ENCODE results near the gene WDR41.
"Not testable (repeated sequence)": the region's sequence is repeated elsewhere in the genome, so short reads cannot be mapped to it uniquely, and the experiment has no call there.

WDR41 gene

DNA sequence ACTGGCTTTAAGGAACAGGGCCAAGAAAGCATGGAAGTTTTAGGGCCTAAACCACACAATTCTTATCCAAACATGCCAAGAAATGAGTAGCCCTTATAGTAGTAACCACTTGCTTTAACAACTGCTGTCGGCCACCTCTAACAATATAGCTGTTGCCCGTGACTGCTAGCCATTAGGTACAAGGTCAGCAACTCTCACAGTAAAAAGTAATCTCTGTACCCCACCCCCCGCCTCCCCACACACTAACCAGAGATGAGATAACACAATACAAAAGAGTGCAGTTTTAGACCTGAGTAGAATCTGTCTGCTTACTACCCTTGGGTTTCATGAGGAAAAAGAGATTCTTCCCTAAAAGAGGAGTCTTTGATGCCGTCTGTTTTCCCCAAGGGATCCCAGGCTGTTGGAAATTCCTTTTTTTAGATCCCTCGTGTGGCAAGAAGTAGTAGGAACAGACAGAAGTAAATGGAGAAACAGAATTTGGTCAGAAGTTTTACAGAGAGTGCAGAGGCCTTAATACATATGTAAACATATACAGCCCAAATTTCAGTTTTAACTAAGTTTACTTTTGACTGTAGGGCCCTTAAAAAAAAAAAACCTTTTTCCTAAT, 94.3 kb downstream of the WDR41 start:
- Histone ChIP-seq H3K36me3 (ENCODE audit: control insufficient read depth, insufficient read depth, low read length) (no peaks in the 10 kb centered on the region), H3K27me3 (ENCODE audit: control insufficient read depth, insufficient read depth, low read length) (no peaks in the 10 kb centered on the region), H3K9ac (ENCODE audit: low read depth, low read length) (no peak overlapping the region), H3K9me3 (ENCODE audit: control insufficient read depth, insufficient read depth, low read length) (no peaks in the 10 kb centered on the region), H3K4me1 (ENCODE audit: control insufficient read depth, insufficient read depth, low read length) (no peaks in the 10 kb centered on the region), H3K4me3 (ENCODE audit: low read depth, low read length) (no peak overlapping the region)

DNA sequence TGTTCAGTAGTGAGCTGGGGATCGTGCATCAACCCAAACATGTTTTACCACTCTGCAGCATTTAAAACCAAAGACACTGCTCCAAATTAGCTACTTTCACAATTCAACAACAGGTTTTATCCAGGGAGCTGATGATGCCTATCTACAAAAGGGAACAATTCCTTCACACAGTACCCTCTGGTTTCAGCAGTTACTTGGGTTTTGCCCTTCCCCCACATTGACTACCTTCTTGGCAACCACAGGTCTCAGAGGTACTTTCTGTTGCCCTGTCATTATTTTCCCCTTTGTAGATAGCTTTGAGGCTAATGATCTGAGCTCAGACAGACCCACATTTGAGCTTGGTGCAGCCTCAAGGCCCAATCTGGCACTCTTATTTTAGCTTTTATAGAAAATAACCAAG, 96.1 kb downstream of the WDR41 start:
- H3K4me3 ChIP-seq (ENCODE audit: low read depth, low read length) = no peak overlapping the region

DNA sequence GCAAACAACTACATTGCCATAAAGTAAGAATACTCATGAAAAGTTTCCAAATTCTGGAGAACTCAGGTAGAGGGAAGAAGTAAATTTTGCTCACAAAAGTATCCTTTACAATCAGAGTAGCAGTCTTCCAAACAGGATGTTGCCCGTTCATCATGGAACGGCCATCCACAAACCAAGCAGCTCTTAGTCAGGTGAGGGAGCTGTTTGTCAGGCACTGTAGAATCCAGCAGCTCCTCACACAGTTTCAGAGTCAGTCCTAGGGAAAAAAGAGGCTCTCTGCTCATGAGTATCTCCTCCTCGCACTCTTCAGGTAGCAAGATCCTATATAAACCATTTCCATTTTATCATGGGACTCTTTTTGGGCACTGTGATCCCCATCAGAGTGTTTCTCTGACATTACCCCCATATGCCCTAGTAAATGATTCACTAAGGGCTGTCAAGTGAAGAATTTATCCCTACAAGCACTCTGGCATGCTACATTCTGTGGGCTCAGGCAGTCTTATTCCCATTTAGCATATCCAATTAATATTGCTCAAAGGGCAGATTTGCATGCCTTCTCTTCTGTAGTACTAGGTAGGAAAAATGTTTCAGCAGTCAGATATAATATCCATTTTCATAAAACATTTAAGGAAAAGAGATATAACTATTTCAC, 97.9 kb downstream of the WDR41 start:
- H3K4me1 ChIP-seq (ENCODE audit: control insufficient read depth, insufficient read depth, low read length) = no peaks in the 10 kb centered on the region

More for the DNA sequence above, 96.1 kb downstream of the WDR41 start:
- Histone ChIP-seq H3K9me3 (ENCODE audit: control insufficient read depth, insufficient read depth, low read length) (no peaks in the 10 kb centered on the region), H3K36me3 (ENCODE audit: control insufficient read depth, insufficient read depth, low read length) (no peaks in the 10 kb centered on the region), H3K4me1 (ENCODE audit: control insufficient read depth, insufficient read depth, low read length) (no peaks in the 10 kb centered on the region), H3K9ac (ENCODE audit: low read depth, low read length) (no peak overlapping the region), H3K27me3 (ENCODE audit: control insufficient read depth, insufficient read depth, low read length) (no peaks in the 10 kb centered on the region)

DNA sequence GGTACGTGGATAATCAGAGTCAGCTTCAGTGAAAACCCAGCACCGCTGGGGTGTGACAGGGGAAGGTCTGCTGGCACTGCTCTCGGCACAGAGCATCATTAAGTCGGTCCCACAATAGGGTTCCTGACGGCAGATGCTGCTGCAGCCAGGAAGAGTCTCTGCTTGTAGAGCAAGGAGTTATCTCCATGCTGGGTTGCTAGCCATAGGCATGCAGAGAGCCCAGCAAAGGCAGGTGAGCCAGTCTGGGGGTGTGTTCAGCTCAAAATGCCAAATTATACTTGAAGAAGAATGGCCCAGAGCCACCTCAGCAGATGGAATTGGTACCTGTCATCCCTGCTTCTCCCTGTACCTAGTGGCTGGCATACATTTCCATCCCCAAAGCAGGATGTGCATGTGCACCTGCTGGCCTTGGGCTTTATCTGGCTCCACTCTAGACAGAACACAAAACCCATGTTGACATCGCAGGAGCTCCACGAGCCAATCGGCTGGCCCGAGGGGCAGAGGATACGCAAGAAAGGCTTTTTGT, 100.8 kb downstream of the WDR41 start:
- Histone ChIP-seq H3K4me1 (ENCODE audit: control insufficient read depth, insufficient read depth, low read length) (no peaks in the 10 kb centered on the region), H3K9me3 (ENCODE audit: control insufficient read depth, insufficient read depth, low read length) (no peaks in the 10 kb centered on the region), H3K9ac (ENCODE audit: low read depth, low read length) (no peak overlapping the region), H3K36me3 (ENCODE audit: control insufficient read depth, insufficient read depth, low read length) (no peaks in the 10 kb centered on the region), H3K4me3 (ENCODE audit: low read depth, low read length) (no peak overlapping the region), H3K27me3 (ENCODE audit: control insufficient read depth, insufficient read depth, low read length) (no peaks in the 10 kb centered on the region)

More for the DNA sequence above, 97.9 kb downstream of the WDR41 start:
- H3K27me3 ChIP-seq (ENCODE audit: control insufficient read depth, insufficient read depth, low read length) = no peaks in the 10 kb centered on the region
- no peak overlapping the region for H3K4me3 ChIP-seq (ENCODE audit: low read depth, low read length)
- no peaks in the 10 kb centered on the region for H3K9me3 ChIP-seq (ENCODE audit: control insufficient read depth, insufficient read depth, low read length)
- H3K36me3 ChIP-seq (ENCODE audit: control insufficient read depth, insufficient read depth, low read length) = no peaks in the 10 kb centered on the region
- H3K9ac ChIP-seq (ENCODE audit: low read depth, low read length) = no peak overlapping the region

DNA sequence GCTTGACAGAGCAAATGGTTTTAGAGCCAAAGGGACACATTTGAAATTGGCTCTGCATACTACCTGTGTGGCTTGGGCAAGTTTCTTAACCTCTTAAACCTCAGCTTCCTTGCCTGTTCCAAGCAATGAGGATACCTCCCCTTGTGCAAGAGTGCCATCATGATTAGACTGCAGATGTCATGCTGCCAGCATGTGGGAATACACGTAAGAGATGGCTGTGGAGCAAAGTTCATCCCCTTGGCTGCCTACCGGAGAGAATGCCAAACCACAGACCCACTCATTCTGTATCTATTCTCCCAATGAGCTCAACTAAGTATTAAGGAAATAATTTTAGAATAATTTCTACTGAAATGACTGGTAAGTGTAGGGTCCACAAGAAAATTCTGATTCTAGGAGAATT, 101.3 kb downstream of the WDR41 start:
- H3K36me3 ChIP-seq (ENCODE audit: control insufficient read depth, insufficient read depth, low read length) = no peaks in the 10 kb centered on the region

DNA sequence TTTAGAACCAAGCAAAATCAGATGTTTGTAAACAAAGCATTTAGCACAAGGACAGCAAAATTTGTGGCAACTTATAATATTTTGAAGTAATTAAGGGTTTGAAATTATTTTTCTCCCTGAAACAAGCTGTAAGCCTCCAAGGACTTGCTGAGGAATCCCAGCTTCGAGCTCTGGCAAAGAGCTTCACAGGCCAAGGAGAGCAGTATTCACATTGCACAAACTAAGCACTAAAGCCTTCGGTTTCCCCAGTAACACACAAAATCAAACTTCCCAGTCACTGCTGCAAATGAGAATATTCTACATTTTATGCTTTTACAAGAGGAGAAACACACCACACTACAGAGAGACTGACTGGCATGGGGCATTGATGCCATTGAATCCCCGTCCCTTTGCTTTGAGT, 101.9 kb downstream of the WDR41 start:
- Histone ChIP-seq H3K27me3 (ENCODE audit: control insufficient read depth, insufficient read depth, low read length) (no peaks in the 10 kb centered on the region), H3K4me1 (ENCODE audit: control insufficient read depth, insufficient read depth, low read length) (no peaks in the 10 kb centered on the region), H3K9ac (ENCODE audit: low read depth, low read length) (no peak overlapping the region), H3K9me3 (ENCODE audit: control insufficient read depth, insufficient read depth, low read length) (no peaks in the 10 kb centered on the region), H3K4me3 (ENCODE audit: low read depth, low read length) (no peak overlapping the region), H3K36me3 (ENCODE audit: control insufficient read depth, insufficient read depth, low read length) (no peaks in the 10 kb centered on the region)

More for the DNA sequence above, 101.3 kb downstream of the WDR41 start:
- Histone ChIP-seq H3K9me3 (ENCODE audit: control insufficient read depth, insufficient read depth, low read length) (no peaks in the 10 kb centered on the region), H3K27me3 (ENCODE audit: control insufficient read depth, insufficient read depth, low read length) (no peaks in the 10 kb centered on the region), H3K4me1 (ENCODE audit: control insufficient read depth, insufficient read depth, low read length) (no peaks in the 10 kb centered on the region), H3K4me3 (ENCODE audit: low read depth, low read length) (no peak overlapping the region), H3K9ac (ENCODE audit: low read depth, low read length) (no peak overlapping the region)

DNA sequence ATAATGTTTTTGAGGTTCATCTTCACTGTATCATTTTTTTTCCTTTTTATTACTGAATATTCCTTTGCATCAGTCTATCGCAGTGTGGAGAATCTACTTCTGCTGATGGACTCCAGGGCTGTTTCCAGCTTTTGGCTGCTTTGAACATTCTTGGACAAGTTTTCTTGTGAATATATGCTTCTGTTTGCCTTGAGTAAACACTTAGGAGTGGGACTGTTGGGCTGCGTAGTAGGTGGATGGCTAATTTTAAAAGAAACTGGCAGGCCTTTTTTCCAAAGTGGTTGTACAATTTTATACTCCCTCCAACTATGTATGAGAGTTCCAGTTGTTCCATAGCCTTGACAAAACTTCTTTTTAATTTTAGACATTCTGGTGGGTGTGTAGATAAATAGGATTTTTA, 102.4 kb downstream of the WDR41 start:
- H3K4me3 ChIP-seq (ENCODE audit: low read depth, low read length) = no peak overlapping the region
- no peaks in the 10 kb centered on the region for H3K9me3 ChIP-seq (ENCODE audit: control insufficient read depth, insufficient read depth, low read length)
- no peaks in the 10 kb centered on the region for H3K4me1 ChIP-seq (ENCODE audit: control insufficient read depth, insufficient read depth, low read length)
- no peaks in the 10 kb centered on the region for H3K36me3 ChIP-seq (ENCODE audit: control insufficient read depth, insufficient read depth, low read length)
- H3K27me3 ChIP-seq (ENCODE audit: control insufficient read depth, insufficient read depth, low read length) = no peaks in the 10 kb centered on the region
- no peak overlapping the region for H3K9ac ChIP-seq (ENCODE audit: low read depth, low read length)

DNA sequence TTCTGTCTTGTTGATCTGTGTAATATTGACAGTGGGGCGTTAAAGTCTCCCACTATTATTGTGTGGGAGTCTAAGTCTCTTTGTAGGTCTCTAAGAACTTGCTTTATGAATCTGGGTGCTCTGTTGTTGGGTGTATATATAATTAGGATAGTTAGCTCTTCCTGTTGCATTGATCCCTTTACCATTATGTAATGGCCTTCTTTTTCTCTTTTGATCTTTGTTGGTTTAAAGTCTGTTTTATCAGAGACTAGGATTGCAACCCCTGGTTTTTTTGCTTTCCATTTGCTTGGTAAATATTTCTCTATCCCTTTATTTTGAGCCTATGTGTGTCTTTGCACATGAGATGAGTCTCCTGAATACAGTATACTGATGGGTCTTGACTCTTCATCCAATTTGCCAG, 105.8 kb downstream of the WDR41 start:
- not testable (repeated sequence) for H3K9ac ChIP-seq (ENCODE audit: low read depth, low read length); H3K27me3 ChIP-seq (ENCODE audit: control insufficient read depth, insufficient read depth, low read length); H3K4me3 ChIP-seq (ENCODE audit: low read depth, low read length); H3K9me3 ChIP-seq (ENCODE audit: control insufficient read depth, insufficient read depth, low read length); H3K36me3 ChIP-seq (ENCODE audit: control insufficient read depth, insufficient read depth, low read length); H3K4me1 ChIP-seq (ENCODE audit: control insufficient read depth, insufficient read depth, low read length)

DNA sequence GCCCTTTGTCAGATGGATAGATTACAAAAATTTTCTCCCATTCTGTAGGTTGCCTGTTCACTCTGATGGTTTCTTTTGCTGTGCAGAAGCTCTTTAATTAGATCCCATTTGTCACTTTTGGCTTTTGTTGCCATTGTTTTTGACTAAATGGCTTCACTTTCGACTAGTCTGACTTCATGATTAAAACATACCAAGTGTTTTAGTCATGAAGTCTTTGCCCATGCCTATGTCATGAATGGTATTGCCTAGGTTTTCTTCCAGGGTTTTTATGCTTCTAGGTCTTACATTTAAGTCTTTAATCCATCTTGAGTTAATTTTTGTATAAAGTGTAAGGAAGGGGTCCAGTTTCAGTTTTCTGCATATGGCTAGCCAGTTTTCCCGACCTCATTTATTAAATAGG, 108.8 kb downstream of the WDR41 start:
- H3K4me3 ChIP-seq (ENCODE audit: low read depth, low read length); H3K4me1 ChIP-seq (ENCODE audit: control insufficient read depth, insufficient read depth, low read length): not testable (repeated sequence)

More for the DNA sequence above, 108.8 kb downstream of the WDR41 start:
- H3K27me3 ChIP-seq (ENCODE audit: control insufficient read depth, insufficient read depth, low read length); H3K9me3 ChIP-seq (ENCODE audit: control insufficient read depth, insufficient read depth, low read length); H3K36me3 ChIP-seq (ENCODE audit: control insufficient read depth, insufficient read depth, low read length); H3K9ac ChIP-seq (ENCODE audit: low read depth, low read length): not testable (repeated sequence)
